HepG2 (cell line): ENCODE measurements around the gene INAFM1. TPM values are rescaled to one million over a fixed set of nuclear protein-coding genes. Genes with fewer than 3 reads are reported as not detected.
A peak's percentile ranks its signal among the peaks of the same experiment; 100 is the strongest.

ENCODE experiments used
- AKNA ChIP-seq: sonication (generic); formaldehyde crosslinking; IDR thresholded peaks from 2 replicates; pipeline ENCODE4 v1.4.0; 2020; ENCODE audit warnings: missing genetic modification reagents, borderline replicate concordance
- ARID2 ChIP-seq: sonication (generic); formaldehyde crosslinking; IDR thresholded peaks from 2 replicates; pipeline ENCODE4 v1.8.1; 2022; ENCODE audit warnings: mild to moderate bottlenecking, missing genetic modification reagents, borderline replicate concordance
- CAMTA2 ChIP-seq: sonication (generic); formaldehyde crosslinking; IDR thresholded peaks from 2 replicates; pipeline ENCODE4 v1.4.0; 2020; ENCODE audit warnings: mild to moderate bottlenecking, missing genetic modification reagents, borderline replicate concordance
- GATAD1 ChIP-seq: IDR thresholded peaks from 2 replicates; pipeline ENCODE4 v1.6.1; 2016; ENCODE audit warnings: missing genetic modification reagents, missing compliant biosample characterization
- GLI4 ChIP-seq: sonication (generic); formaldehyde crosslinking; IDR thresholded peaks from 2 replicates; pipeline ENCODE4 v1.5.1; 2020; ENCODE audit warnings: missing genetic modification reagents, mild to moderate bottlenecking, moderate library complexity, borderline replicate concordance
- GPN1 ChIP-seq: sonication (generic); formaldehyde crosslinking; IDR thresholded peaks from 2 replicates; pipeline ENCODE4 v1.5.1; 2020; ENCODE audit warnings: missing genetic modification reagents, borderline replicate concordance
- GTF2F1 ChIP-seq: fragments of 150-350 bp; IDR thresholded peaks from 2 replicates; pipeline ENCODE4 v1.6.1; 2014; ENCODE audit warnings: low read length
- HMG20B ChIP-seq: conservative IDR thresholded peaks from 2 replicates; pipeline ENCODE4 v1.6.1; 2016; ENCODE audit warnings: missing genetic modification reagents, missing compliant biosample characterization
- HNF4A ChIP-seq: sonication (generic); formaldehyde crosslinking; IDR thresholded peaks from 2 replicates; pipeline ENCODE4 v1.4.0; 2020; ENCODE audit warnings: missing genetic modification reagents
- KLF11 ChIP-seq: IDR thresholded peaks from 2 replicates; pipeline ENCODE4 v1.6.1; 2016; ENCODE audit warnings: missing compliant biosample characterization
- MAFF ChIP-seq: IDR thresholded peaks from 2 replicates; pipeline ENCODE4 v1.6.1; 2011; ENCODE audit warnings: low read depth, low read length, improper control_type of control experiment
- NR2F2 ChIP-seq: IDR thresholded peaks from 2 replicates; pipeline ENCODE4 v1.6.1; 2012; ENCODE audit warnings: low read depth, inconsistent platforms, borderline replicate concordance
- PHF5A ChIP-seq: IDR thresholded peaks from one replicate; pipeline ENCODE4 v1.6.1; 2018; ENCODE audit warnings: low read depth, missing genetic modification reagents; ENCODE audit not compliant: unreplicated experiment
- PTBP1 ChIP-seq: fragments of 200-400 bp; formaldehyde crosslinking; IDR thresholded peaks from 2 replicates; pipeline ENCODE4 v1.6.1; 2018; ENCODE audit warnings: low read length, low read depth; ENCODE audit not compliant: poor library complexity, severe bottlenecking
- RAD21 ChIP-seq: fragments of 450-650 bp; formaldehyde crosslinking; IDR thresholded peaks from 2 replicates; pipeline ENCODE4 v1.5.0; 2020; ENCODE audit warnings: mild to moderate bottlenecking
- SYNCRIP ChIP-seq: fragments of 200-400 bp; formaldehyde crosslinking; IDR thresholded peaks from 2 replicates; pipeline ENCODE4 v1.6.1; 2018; ENCODE audit warnings: mild to moderate bottlenecking, low read depth, low read length; ENCODE audit not compliant: insufficient read depth
- TEAD2 ChIP-seq: sonication (generic); formaldehyde crosslinking; IDR thresholded peaks from 2 replicates; pipeline ENCODE4 v1.9.0; 2021; ENCODE audit warnings: missing genetic modification reagents
- ZC3H13 ChIP-seq: sonication (generic); formaldehyde crosslinking; IDR thresholded peaks from 2 replicates; pipeline ENCODE4 v1.8.1; 2023; ENCODE audit warnings: mild to moderate bottlenecking, missing genetic modification reagents, moderate library complexity
- ZIK1 ChIP-seq: sonication (generic); formaldehyde crosslinking; IDR thresholded peaks from 2 replicates; pipeline ENCODE4 v1.5.0; 2020; ENCODE audit warnings: mild to moderate bottlenecking, low read depth, missing genetic modification reagents, borderline replicate concordance
- ZMYM2 ChIP-seq: sonication (generic); formaldehyde crosslinking; IDR thresholded peaks from 2 replicates; pipeline ENCODE4 v1.8.0; 2022; ENCODE audit warnings: mild to moderate bottlenecking, missing genetic modification reagents
- ZNF382 ChIP-seq: sonication (generic); formaldehyde crosslinking; IDR thresholded peaks from 2 replicates; pipeline ENCODE4 v1.5.0; 2020; ENCODE audit warnings: missing genetic modification reagents, mild to moderate bottlenecking, borderline replicate concordance
- ZNF512 ChIP-seq: sonication (generic); formaldehyde crosslinking; IDR thresholded peaks from 2 replicates; pipeline ENCODE4 v1.4.0; 2020; ENCODE audit warnings: mild to moderate bottlenecking, missing genetic modification reagents
- ZNF557 ChIP-seq: sonication (generic); formaldehyde crosslinking; IDR thresholded peaks from 2 replicates; pipeline ENCODE4 v1.4.0; 2020; ENCODE audit warnings: missing genetic modification reagents
- ZNF720 ChIP-seq: sonication (generic); formaldehyde crosslinking; IDR thresholded peaks from 2 replicates; pipeline ENCODE4 v1.4.0; 2020; ENCODE audit warnings: missing genetic modification reagents
- ZSCAN22 ChIP-seq: sonication (generic); formaldehyde crosslinking; IDR thresholded peaks from 2 replicates; pipeline ENCODE4 v1.4.0; 2020; ENCODE audit warnings: mild to moderate bottlenecking, missing genetic modification reagents
- polyA plus RNA-seq, 8 experiments: library from polyadenylated mRNA; depleted of rRNA in 3 of 8; stranded (reverse) in 7 of 8; unstranded in 1 of 8; fragments of >200 nt; fragmentation: Illumina TruSeq in 4 of 8; extraction: Trizol in 4 of 8; gene quantifications; 2 replicates each; pipeline versions ENCODE4 v1.2.1 to v1.2.3, GENCODE V29; 2011 to 2016; ENCODE audit warnings: low read depth in 4 of 8, missing spikeins in 1 of 8, mixed read lengths in 1 of 8; ENCODE audit not compliant: insufficient read depth in 1 of 8
- total RNA-seq, 5 experiments: library from RNA; depleted of rRNA; stranded (reverse); fragments of >200 nt; fragmentation: Illumina TruSeq; extraction: Trizol; gene quantifications; 2 replicates each; pipeline ENCODE4 v1.2.3, GENCODE V29; 2016; ENCODE audit warnings: low read depth in 1 of 5

INAFM1 gene
- total and polyA plus RNA-seq, 2 of the 13 experiments (the other 11 are each of a cell fraction or from before 2014, with no cell fraction given) = 0.88 to 1.9 TPM

- TF ChIP-seq GPN1 (CRISPR knock-in tag) = no peak
- no peak for TF ChIP-seq SYNCRIP
- no peak for TF ChIP-seq HMG20B (CRISPR knock-in tag)
- TF ChIP-seq ARID2 (CRISPR knock-in tag) = no peak
- TF ChIP-seq TEAD2 (CRISPR knock-in tag) = no peak
- no peak for TF ChIP-seq KLF11 (CRISPR knock-in tag)
- TF ChIP-seq RAD21 (CRISPR knock-in tag) = no peak
- TF ChIP-seq ZIK1 = no peak
- no peak for TF ChIP-seq AKNA (CRISPR knock-in tag)
- no peak for TF ChIP-seq HNF4A (CRISPR knock-in tag)
- peak; percentile 44; the same call in 1 of the 2 replicates for TF ChIP-seq GATAD1
- no peak for TF ChIP-seq GLI4 (CRISPR knock-in tag)
- no peak for TF ChIP-seq ZNF382 (CRISPR knock-in tag)
- TF ChIP-seq ZC3H13 (CRISPR knock-in tag) = peak; percentile 61; the same call in 1 of the 2 replicates
- TF ChIP-seq PHF5A (CRISPR knock-in tag) = no peak
- no peak for TF ChIP-seq ZNF557 (CRISPR knock-in tag)
- TF ChIP-seq NR2F2 = no peak
- no peak for TF ChIP-seq PTBP1
- no peak for TF ChIP-seq ZNF720 (CRISPR knock-in tag)
- no peak for TF ChIP-seq ZSCAN22
- TF ChIP-seq MAFF = no peak
- TF ChIP-seq ZNF512 = no peak
- no peak for TF ChIP-seq ZMYM2 (CRISPR knock-in tag)
- no peak for TF ChIP-seq CAMTA2
- TF ChIP-seq GTF2F1 = no peak
Observed at GRCh38 chr19:47240996-47241918, 33.4 kb upstream of the INAFM1 start (continued).
